Occipital lobe (tissue), 2 donors: ENCODE measurements around the gene TBCD. TPM values are rescaled to one million over a fixed set of nuclear protein-coding genes. Genes with fewer than 3 reads are reported as not detected.
A peak's percentile ranks its signal among the peaks of the same experiment; 100 is the strongest.

ENCODE experiments used
- DNase-seq: peaks from one replicate; lab custom pipeline; 2025; lab: John Stamatoyannopoulos, UW
- total RNA-seq: library from RNA; depleted of rRNA; stranded (reverse); fragments of >200 nt; gene quantifications from one replicate; pipeline ENCODE4 v1.2.3, GENCODE V29; 2014

The TBCD gene
- total RNA-seq, 1 donor from 2014 or later: 58.2 TPM

- no peak for DNase-seq
Measured at GRCh38 chr17:82900741-82901140, 148.9 kb downstream of the TBCD start.

- no peak for DNase-seq
Measured at GRCh38 chr17:82901356-82901755, 149.5 kb downstream of the TBCD start.

GRCh38 chr17:82901856-82902255 is 150.0 kb downstream of the TBCD start:
- no peak for DNase-seq

- no peak for DNase-seq
Measured at GRCh38 chr17:82902972-82903874, 151.4 kb downstream of the TBCD start.

- DNase-seq: no peak
Measured at GRCh38 chr17:82905130-82905529, 153.3 kb downstream of the TBCD start.

- DNase-seq: no peak
Measured at GRCh38 chr17:82907797-82908542, 156.1 kb downstream of the TBCD start.

- no peak for DNase-seq
Measured at GRCh38 chr17:82908543-82909160, 156.8 kb downstream of the TBCD start.

- DNase-seq: no peak
Measured at GRCh38 chr17:82909322-82909904, 157.5 kb downstream of the TBCD start.

GRCh38 chr17:82910041-82910481 is 158.2 kb downstream of the TBCD start:
- no peak for DNase-seq

GRCh38 chr17:82910770-82911169 is 158.9 kb downstream of the TBCD start:
- no peak for DNase-seq

- no peak for DNase-seq
Measured at GRCh38 chr17:82911822-82912221, 160.0 kb downstream of the TBCD start.

GRCh38 chr17:82912484-82913089 is 160.7 kb downstream of the TBCD start:
- no peak for DNase-seq

- no peak for DNase-seq
Measured at GRCh38 chr17:82913304-82914043, 161.6 kb downstream of the TBCD start.

GRCh38 chr17:82914375-82914774 is 162.5 kb downstream of the TBCD start:
- DNase-seq: no peak

- DNase-seq: no peak
Measured at GRCh38 chr17:82915010-82915756, 163.3 kb downstream of the TBCD start.

GRCh38 chr17:82915757-82916027 is 163.8 kb downstream of the TBCD start:
- no peak for DNase-seq

- no peak for DNase-seq
Measured at GRCh38 chr17:82917699-82918345, 166.0 kb downstream of the TBCD start.

- no peak for DNase-seq
Measured at GRCh38 chr17:82918508-82918907, 166.6 kb downstream of the TBCD start.

- DNase-seq: peak; percentile 43
Measured at GRCh38 chr17:82920150-82920549, 168.3 kb downstream of the TBCD start.

GRCh38 chr17:82920715-82921114 is 168.8 kb downstream of the TBCD start:
- no peak for DNase-seq
